GM19238 (cell line): ENCODE data around the gene OR2M3.
A peak's percentile ranks its signal among the peaks of the same experiment; 100 is the strongest.
"Not testable (repeated sequence)": the region's sequence is repeated elsewhere in the genome, so short reads cannot be mapped to it uniquely, and the experiment has no call there.

ENCODE experiments used
- DNase-seq: peaks from one replicate; pipeline ENCODE4 v3.0.0; 2011; ENCODE audit warnings: low spot score; ENCODE audit not compliant: insufficient read length

Gene OR2M3

GRCh38 chr1:248196965-248197364 is at the start of gene OR2M3:
OR2M3 (plus strand) TSS chr1:248197265; CDS start chr1:248203068, 5,803 bp downstream.
- no peak for DNase-seq

- no peak for DNase-seq
Measured at GRCh38 chr1:248152056-248152827, 44.8 kb upstream of the OR2M3 start.

GRCh38 chr1:248155927-248156326 is 41.1 kb upstream of the OR2M3 start:
- DNase-seq = no peak

- no peak for DNase-seq
Measured at GRCh38 chr1:248158758-248159157, 38.3 kb upstream of the OR2M3 start.

- DNase-seq = no peak
Measured at GRCh38 chr1:248164031-248164430, 33.0 kb upstream of the OR2M3 start.

- DNase-seq = no peak
Measured at GRCh38 chr1:248165186-248165585, 31.9 kb upstream of the OR2M3 start.

- no peak for DNase-seq
Measured at GRCh38 chr1:248174521-248174920, 22.5 kb upstream of the OR2M3 start, which contains the start of gene OR2M2. OR2M2 (plus strand) TSS chr1:248174821; CDS start chr1:248179986, 5,165 bp downstream.

- DNase-seq = no peak
Measured at GRCh38 chr1:248183996-248184395, 13.1 kb upstream of the OR2M3 start.

- DNase-seq = no peak
Measured at GRCh38 chr1:248187363-248187762, 9.7 kb upstream of the OR2M3 start.

GRCh38 chr1:248189026-248189425 is 8.0 kb upstream of the OR2M3 start:
- DNase-seq = no peak

- DNase-seq = no peak
Measured at GRCh38 chr1:248194117-248194516, 2.9 kb upstream of the OR2M3 start.

GRCh38 chr1:248215880-248216279 is 18.8 kb downstream of the OR2M3 start:
- no peak for DNase-seq

GRCh38 chr1:248225537-248225936 is 28.5 kb downstream of the OR2M3 start:
- DNase-seq = no peak

GRCh38 chr1:248229360-248229908 is 32.4 kb downstream of the OR2M3 start:
- DNase-seq = no peak

- no peak for DNase-seq
Measured at GRCh38 chr1:248231117-248231516, 34.1 kb downstream of the OR2M3 start, which contains the start of gene OR2M4. OR2M4 (plus strand) TSS chr1:248231417; CDS start chr1:248238929, 7,512 bp downstream.

- no peak for DNase-seq
Measured at GRCh38 chr1:248239478-248239877, 42.4 kb downstream of the OR2M3 start.

- DNase-seq = peak; percentile 23
Measured at GRCh38 chr1:248243204-248243603, 46.1 kb downstream of the OR2M3 start.

- not testable (repeated sequence) for DNase-seq
Measured at GRCh38 chr1:248259309-248259708, 62.2 kb downstream of the OR2M3 start.
